Central memory CD4-positive, alpha-beta T cell (primary cell): ENCODE results near the gene PTPRD.

Experiments
- DNase-seq: peaks from one replicate; pipeline ENCODE4 v3.0.0; 2022

Gene PTPRD

DNA sequence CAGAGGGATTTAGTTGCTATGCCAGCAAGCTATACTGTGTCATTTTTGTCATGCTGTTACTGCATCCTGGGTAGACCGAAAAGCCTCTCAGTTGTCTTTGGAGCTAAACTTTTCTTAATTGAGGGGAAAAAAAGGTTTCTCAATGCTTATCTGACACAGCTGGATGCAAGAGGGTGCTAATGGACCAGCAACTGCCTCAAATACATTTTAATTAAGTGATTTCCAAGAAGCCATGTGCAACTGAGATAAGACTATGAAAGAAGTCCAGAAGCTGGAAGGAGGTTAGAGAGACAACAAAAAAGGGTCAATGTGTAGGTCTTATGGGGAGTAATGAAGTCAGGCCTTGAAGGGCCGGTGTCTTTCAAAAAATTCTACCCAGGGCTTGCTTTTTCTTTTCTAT lies 2347.5 kb downstream of the PTPRD start:
- DNase-seq = no peak
